Sigmoid colon (tissue), 7 donors: ENCODE measurements around the gene STARD13. TPM values are rescaled to one million over a fixed set of nuclear protein-coding genes. Genes with fewer than 3 reads are reported as not detected.

ENCODE experiments used
- DNase-seq: peaks from one replicate; pipeline ENCODE4 v3.0.0-alpha.2; 2019
- H3K27ac ChIP-seq, 4 donors: fragments of 200-600 bp; sonication (generic); one replicate each; pipeline ENCODE4 v1.5.1; 2016 to 2019; ENCODE audit warnings: mild to moderate bottlenecking in 1 of 4
- H3K27me3 ChIP-seq, 3 donors: fragments of 200-600 bp; sonication (generic); one replicate each; pipeline ENCODE4 v1.5.1; 2019; ENCODE audit warnings: mild to moderate bottlenecking in 1 of 3
- H3K36me3 ChIP-seq, 4 donors: fragments of 200-600 bp; sonication (generic); one replicate each; pipeline ENCODE4 v1.5.1; 2016 to 2019
- H3K4me1 ChIP-seq, 4 donors: fragments of 200-600 bp; sonication (generic); one replicate each; pipeline ENCODE4 v1.5.1; 2017 to 2019
- H3K4me3 ChIP-seq, 4 donors: fragments of 200-600 bp; sonication (generic); one replicate each; pipeline ENCODE4 v1.5.1; 2017 to 2019; ENCODE audit warnings: mild to moderate bottlenecking in 2 of 4, moderate library complexity in 1 of 4
- H3K9me3 ChIP-seq, 4 donors: fragments of 200-600 bp in 3 of 4; sonication (generic) in 3 of 4; one replicate each; pipeline versions ENCODE4 v1.5.1 to v1.6.1; 2013 to 2019
- EP300 ChIP-seq, 4 donors: sonication (generic); formaldehyde crosslinking; IDR thresholded peaks; one replicate each; pipeline ENCODE4 v1.6.1; 2017; ENCODE audit warnings: antibody characterized with exemption in 4 of 4
- POLR2A ChIP-seq, 2 donors: fragments of 450-650 bp; IDR thresholded peaks; one replicate each; pipeline ENCODE4 v1.6.1; 2016; ENCODE audit warnings: antibody characterized with exemption in 2 of 2, mild to moderate bottlenecking in 2 of 2, moderate library complexity in 2 of 2
- POLR2AphosphoS5 ChIP-seq, 4 donors: sonication (generic); formaldehyde crosslinking; IDR thresholded peaks; one replicate each; pipeline ENCODE4 v1.6.1; 2017; ENCODE audit warnings: antibody characterized with exemption in 4 of 4
- WGBS, 2 donors: extraction: QIAGEN DNeasy Blood & Tissue Kit; methylation state at CpG; one replicate each; pipeline ENCODE4 v1.1.7; 2013; 5-methylcytosine and 5-hydroxymethylcytosine counted together
- intact Hi-C: fragments of 100-400 bp; cut with DNase I; formaldehyde crosslinking; loops from one replicate; pipeline ENCODE4 v1.15.1; 2023
- polyA plus RNA-seq, 3 donors: library from polyadenylated mRNA; stranded (reverse); fragments of 200-250 nt; gene quantifications; one replicate each; pipeline ENCODE4 v1.2.3, GENCODE V29; 2013
- total RNA-seq, 4 donors: library from RNA; depleted of rRNA; stranded (reverse); fragments of >200 nt; gene quantifications; one replicate each; pipeline ENCODE4 v1.1.0, GENCODE V29; 2016
- TF ChIP-seq, protein P1 (sequence below), 4 experiments: fragments of 450-650 bp in 3 of 4; fragments of 200-600 bp in 1 of 4; IDR thresholded peaks; one replicate each; pipeline ENCODE4 v1.5.1; 2016 to 2019; ENCODE audit warnings: antibody characterized with exemption in 4 of 4, mild to moderate bottlenecking in 3 of 4, moderate library complexity in 2 of 4
- donor health status: healthy with polysubstance abuse.
- donor health status: Bipolar disorder and iron deficiency.
- donor health status: healthy.

The STARD13 gene
- total and polyA plus RNA-seq, 7 donors, result 3.7 to 102 (median 66.7) TPM

- intact Hi-C loops, result no loop called here
- Histone ChIP-seq H3K9me3 (no peaks in the 10 kb centered on the region), H3K4me1 (peaks cover 0 to 13% (median 5%) of the 10 kb centered on the region in 4 donors), H3K27me3 (no peaks in the 10 kb centered on the region), H3K27ac (no peak overlapping the region), H3K4me3 (no peak overlapping the region), H3K36me3 (no peaks in the 10 kb centered on the region)
- 86 to 91% methylated on average over 2 of the region's 2 CpGs for WGBS, 2 donors
- TF ChIP-seq, protein P1, sequence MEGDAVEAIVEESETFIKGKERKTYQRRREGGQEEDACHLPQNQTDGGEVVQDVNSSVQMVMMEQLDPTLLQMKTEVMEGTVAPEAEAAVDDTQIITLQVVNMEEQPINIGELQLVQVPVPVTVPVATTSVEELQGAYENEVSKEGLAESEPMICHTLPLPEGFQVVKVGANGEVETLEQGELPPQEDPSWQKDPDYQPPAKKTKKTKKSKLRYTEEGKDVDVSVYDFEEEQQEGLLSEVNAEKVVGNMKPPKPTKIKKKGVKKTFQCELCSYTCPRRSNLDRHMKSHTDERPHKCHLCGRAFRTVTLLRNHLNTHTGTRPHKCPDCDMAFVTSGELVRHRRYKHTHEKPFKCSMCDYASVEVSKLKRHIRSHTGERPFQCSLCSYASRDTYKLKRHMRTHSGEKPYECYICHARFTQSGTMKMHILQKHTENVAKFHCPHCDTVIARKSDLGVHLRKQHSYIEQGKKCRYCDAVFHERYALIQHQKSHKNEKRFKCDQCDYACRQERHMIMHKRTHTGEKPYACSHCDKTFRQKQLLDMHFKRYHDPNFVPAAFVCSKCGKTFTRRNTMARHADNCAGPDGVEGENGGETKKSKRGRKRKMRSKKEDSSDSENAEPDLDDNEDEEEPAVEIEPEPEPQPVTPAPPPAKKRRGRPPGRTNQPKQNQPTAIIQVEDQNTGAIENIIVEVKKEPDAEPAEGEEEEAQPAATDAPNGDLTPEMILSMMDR (IDR thresholded peaks at IDR 0.05), result no peak
- TF ChIP-seq POLR2A (IDR thresholded peaks at IDR 0.05), result no peak
- no peak for TF ChIP-seq POLR2AphosphoS5 (IDR thresholded peaks at IDR 0.05)
- TF ChIP-seq EP300 (IDR thresholded peaks at IDR 0.05), result no peak
- DNase-seq, result no peak
Observed at GRCh38 chr13:33070713-33071112, 214.8 kb downstream of the STARD13 start.

DNA sequence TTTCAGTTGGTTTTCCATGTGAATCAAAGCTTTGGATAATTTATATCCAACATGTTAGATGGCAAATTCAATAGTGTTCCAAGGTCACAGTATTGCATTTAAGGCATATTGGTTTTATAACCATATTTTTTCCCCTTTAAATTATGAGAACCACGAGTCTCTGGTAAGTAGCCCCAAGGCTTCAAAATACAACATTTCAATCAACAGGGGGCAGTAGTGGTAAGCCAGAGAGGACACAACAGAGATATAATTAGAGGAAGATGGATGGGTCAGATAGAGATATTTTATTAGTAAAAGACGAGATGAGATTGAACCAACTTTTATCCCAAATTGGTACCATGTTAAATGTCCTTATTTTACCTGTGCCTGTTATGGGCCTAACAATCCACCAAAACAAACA is 216.2 kb downstream of the STARD13 start:
- 85 to 89% methylated on average over 2 of the region's 2 CpGs for WGBS, 2 donors
- H3K4me3 ChIP-seq, result no peak overlapping the region
- no peak for DNase-seq
- H3K27ac ChIP-seq, result no peak overlapping the region
- intact Hi-C loops, result no loop called here
- TF ChIP-seq EP300 (IDR thresholded peaks at IDR 0.05), result no peak
- no peak for TF ChIP-seq POLR2AphosphoS5 (IDR thresholded peaks at IDR 0.05)
- TF ChIP-seq POLR2A (IDR thresholded peaks at IDR 0.05), result no peak
- TF ChIP-seq, protein P1 (IDR thresholded peaks at IDR 0.05), result no peak
- no peaks in the 10 kb centered on the region for H3K27me3 ChIP-seq
- no peaks in the 10 kb centered on the region for H3K9me3 ChIP-seq
- no peaks in the 10 kb centered on the region for H3K4me1 ChIP-seq
- no peaks in the 10 kb centered on the region for H3K36me3 ChIP-seq

DNA sequence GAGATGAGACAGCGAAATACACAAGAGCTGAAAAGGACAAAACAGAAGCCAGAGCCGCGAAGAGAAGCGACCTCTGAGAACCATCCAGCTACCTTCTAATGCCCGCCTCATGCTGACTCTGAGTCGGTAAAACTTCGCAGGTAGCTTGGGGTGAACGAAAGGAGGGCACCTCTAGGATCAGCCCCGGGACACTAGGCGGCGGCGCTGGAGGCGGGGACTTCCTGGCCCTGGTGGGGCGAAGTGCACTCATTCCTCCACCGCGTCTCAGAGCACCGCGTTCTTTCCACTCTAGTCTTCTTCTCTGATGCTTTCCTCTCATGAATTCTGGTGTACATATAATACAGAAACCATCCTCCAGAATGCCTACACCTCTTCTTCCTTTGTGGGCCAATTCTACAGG is 219.2 kb downstream of the STARD13 start:
- intact Hi-C loops, result no loop called here

GRCh38 chr13:33060815-33061214 is 224.7 kb downstream of the STARD13 start:
- DNase-seq, result no peak
- H3K36me3 ChIP-seq, result no peaks in the 10 kb centered on the region
- H3K9me3 ChIP-seq, result no peaks in the 10 kb centered on the region
- intact Hi-C loops, result no loop called here
- TF ChIP-seq POLR2A (IDR thresholded peaks at IDR 0.05) (no peak), POLR2AphosphoS5 (IDR thresholded peaks at IDR 0.05) (no peak), EP300 (IDR thresholded peaks at IDR 0.05) (no peak)
- TF ChIP-seq, protein P1 (IDR thresholded peaks at IDR 0.05), result no peak
- H3K27ac ChIP-seq, result no peak overlapping the region
- no peaks in the 10 kb centered on the region for H3K27me3 ChIP-seq
- peaks cover 0 to 17% (median 5%) of the 10 kb centered on the region in 4 donors for H3K4me1 ChIP-seq
- no peak overlapping the region for H3K4me3 ChIP-seq
- WGBS, 2 donors, result 92 to 97% methylated on average over 15 of the region's 15 CpGs

More for the DNA sequence above, 219.2 kb downstream of the STARD13 start:
- no peaks in the 10 kb centered on the region for H3K36me3 ChIP-seq
- TF ChIP-seq, protein P1 (IDR thresholded peaks at IDR 0.05), result no peak
- TF ChIP-seq POLR2AphosphoS5 (IDR thresholded peaks at IDR 0.05), result no peak
- TF ChIP-seq EP300 (IDR thresholded peaks at IDR 0.05), result no peak
- H3K9me3 ChIP-seq, result no peaks in the 10 kb centered on the region
- 96 to 97% methylated on average over 18 of the region's 18 CpGs for WGBS, 2 donors
- no peak overlapping the region for H3K4me3 ChIP-seq
- H3K27ac ChIP-seq, result no peak overlapping the region
- H3K27me3 ChIP-seq, result no peaks in the 10 kb centered on the region
- no peak for DNase-seq
- no peaks in the 10 kb centered on the region for H3K4me1 ChIP-seq

GRCh38 chr13:33058776-33059327 is 226.7 kb downstream of the STARD13 start:
- no peak overlapping the region for H3K4me3 ChIP-seq
- H3K36me3 ChIP-seq, result no peaks in the 10 kb centered on the region
- 64 to 74% methylated on average over 3 of the region's 3 CpGs for WGBS, 2 donors
- H3K4me1 ChIP-seq, result peaks cover 0 to 17% (median 7%) of the 10 kb centered on the region in 4 donors
- no peak for DNase-seq
- no peaks in the 10 kb centered on the region for H3K27me3 ChIP-seq
- intact Hi-C loops, result no loop called here
- no peaks in the 10 kb centered on the region for H3K9me3 ChIP-seq
- TF ChIP-seq POLR2A (IDR thresholded peaks at IDR 0.05) (no peak), POLR2AphosphoS5 (IDR thresholded peaks at IDR 0.05) (no peak), EP300 (IDR thresholded peaks at IDR 0.05) (no peak)
- TF ChIP-seq, protein P1 (IDR thresholded peaks at IDR 0.05), result no peak
- H3K27ac ChIP-seq, result no peak overlapping the region
